ENCODE data around the gene KCTD21. TPM values are rescaled to one million over a fixed set of nuclear protein-coding genes. Genes with fewer than 3 reads are reported as not detected.

Gene KCTD21
- total RNA-seq, 1 experiment from 2014 or later, result 3.0 TPM

DNA sequence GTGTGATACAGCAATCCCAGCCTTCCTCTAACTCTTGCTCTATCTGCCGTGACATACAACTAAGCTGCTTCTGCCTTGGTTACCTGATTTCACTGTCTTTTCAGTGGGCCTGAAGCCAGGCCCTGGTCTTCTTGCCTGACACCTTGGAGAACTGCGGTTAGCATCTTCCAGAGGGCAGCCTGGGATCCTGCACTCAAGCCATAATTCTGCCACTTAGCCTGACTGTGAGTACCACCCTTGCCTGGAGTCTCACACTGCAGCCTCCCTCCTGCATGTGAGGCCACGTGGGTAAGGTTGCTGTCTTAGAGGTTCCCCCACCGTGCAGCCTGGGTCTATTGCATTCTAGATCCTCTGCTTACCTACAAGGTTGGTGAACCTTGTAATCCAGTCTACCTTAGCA, 36.1 kb upstream of the KCTD21 start:
- H3K4me2 ChIP-seq (ENCODE audit: low read length), result no peak overlapping the region
- no peak overlapping the region for H3K4me3 ChIP-seq (replicated peaks in 1 of 2; ENCODE audit: low read depth in 1 of 2, low read length in 2 of 2)
- H3K79me2 ChIP-seq (ENCODE audit: insufficient read depth, low read length), result no peaks in the 10 kb centered on the region
- H4K20me1 ChIP-seq (ENCODE audit: insufficient read depth), result no peaks in the 10 kb centered on the region
- no peak overlapping the region for H3K27ac ChIP-seq (ENCODE audit: low read depth, low read length)
- TF ChIP-seq EGR1 (IDR thresholded peaks at IDR 0.05; ENCODE audit: low read depth) (no peak), YY1 (IDR thresholded peaks at IDR 0.05; ENCODE audit: extremely low read depth, insufficient replicate concordance, low read depth, low read length) (no peak), SRF (IDR thresholded peaks at IDR 0.05; ENCODE audit: low read depth) (no peak), JUND (IDR thresholded peaks at IDR 0.05) (no peak), CBX3 (IDR thresholded peaks at IDR 0.05; ENCODE audit: low read depth) (no peak), POLR2AphosphoS5 (IDR thresholded peaks at IDR 0.05; ENCODE audit: low read depth, low read length) (no peak)
- TF ChIP-seq, protein P1, sequence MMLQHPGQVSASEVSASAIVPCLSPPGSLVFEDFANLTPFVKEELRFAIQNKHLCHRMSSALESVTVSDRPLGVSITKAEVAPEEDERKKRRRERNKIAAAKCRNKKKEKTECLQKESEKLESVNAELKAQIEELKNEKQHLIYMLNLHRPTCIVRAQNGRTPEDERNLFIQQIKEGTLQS (IDR thresholded peaks at IDR 0.05), result no peak
- H2AFZ ChIP-seq (ENCODE audit: low read depth, low read length, poor library complexity, severe bottlenecking), result no peak overlapping the region
- POLR2A ChIA-PET, result no interaction called here
- no peaks in the 10 kb centered on the region for H3K4me1 ChIP-seq (ENCODE audit: control insufficient read depth in 1 of 2, insufficient read depth in 2 of 2, low read length in 2 of 2)
- CTCF ChIA-PET, result no interaction called here
- ATAC-seq (no peak), DNase-seq (ENCODE audit: low read depth, low spot score) (no peak)
- RAD21 ChIA-PET (ENCODE audit: low non-redundant PET in 1 of 2, low total read pairs in 2 of 2, uncharacterized antibody in 2 of 2, unreplicated experiment in 2 of 2), result no interaction called here
- intact Hi-C loops (cut with micrococcal nuclease), result no loop called here
- no peaks in the 10 kb centered on the region for H3K27me3 ChIP-seq (ENCODE audit: insufficient read depth, low read length)
- H3K9me3 ChIP-seq (ENCODE audit: control insufficient read depth in 1 of 2, insufficient read depth in 1 of 2, low read depth in 1 of 2, low read length in 2 of 2), result no peaks in the 10 kb centered on the region
- no peak overlapping the region for H3K9ac ChIP-seq (ENCODE audit: low read length)
- BruUV-seq (replicated peaks), result no TSS peak
- H3K36me3 ChIP-seq (ENCODE audit: control insufficient read depth in 1 of 2, insufficient read depth in 2 of 2, low read length in 2 of 2), result no peaks in the 10 kb centered on the region
- H3K9me2 ChIP-seq (ENCODE audit: insufficient read depth), result no peaks in the 10 kb centered on the region

- TF ChIP-seq EGR1 (IDR thresholded peaks at IDR 0.05; ENCODE audit: low read depth), result no peak
- TF ChIP-seq, protein P1 (IDR thresholded peaks at IDR 0.05), result no peak
- TF ChIP-seq, protein P2, sequence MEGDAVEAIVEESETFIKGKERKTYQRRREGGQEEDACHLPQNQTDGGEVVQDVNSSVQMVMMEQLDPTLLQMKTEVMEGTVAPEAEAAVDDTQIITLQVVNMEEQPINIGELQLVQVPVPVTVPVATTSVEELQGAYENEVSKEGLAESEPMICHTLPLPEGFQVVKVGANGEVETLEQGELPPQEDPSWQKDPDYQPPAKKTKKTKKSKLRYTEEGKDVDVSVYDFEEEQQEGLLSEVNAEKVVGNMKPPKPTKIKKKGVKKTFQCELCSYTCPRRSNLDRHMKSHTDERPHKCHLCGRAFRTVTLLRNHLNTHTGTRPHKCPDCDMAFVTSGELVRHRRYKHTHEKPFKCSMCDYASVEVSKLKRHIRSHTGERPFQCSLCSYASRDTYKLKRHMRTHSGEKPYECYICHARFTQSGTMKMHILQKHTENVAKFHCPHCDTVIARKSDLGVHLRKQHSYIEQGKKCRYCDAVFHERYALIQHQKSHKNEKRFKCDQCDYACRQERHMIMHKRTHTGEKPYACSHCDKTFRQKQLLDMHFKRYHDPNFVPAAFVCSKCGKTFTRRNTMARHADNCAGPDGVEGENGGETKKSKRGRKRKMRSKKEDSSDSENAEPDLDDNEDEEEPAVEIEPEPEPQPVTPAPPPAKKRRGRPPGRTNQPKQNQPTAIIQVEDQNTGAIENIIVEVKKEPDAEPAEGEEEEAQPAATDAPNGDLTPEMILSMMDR (IDR thresholded peaks at IDR 0.05 in 2 of 3, conservative IDR thresholded peaks at IDR 0.05 in 1 of 3; ENCODE audit: borderline replicate concordance in 1 of 3, insufficient read depth in 1 of 3, low read depth in 2 of 3, low read length in 2 of 3), result no peak
- no peak for TF ChIP-seq RAD21 (IDR thresholded peaks at IDR 0.05; ENCODE audit: low read depth)
- no peak for TF ChIP-seq ZFX (IDR thresholded peaks at IDR 0.05)
- no peak for TF ChIP-seq REST (IDR thresholded peaks at IDR 0.05; ENCODE audit: low read depth)
- no peak for TF ChIP-seq FOSL1 (IDR thresholded peaks at IDR 0.05; ENCODE audit: low read depth)
- no peak for TF ChIP-seq TCF7L2 (IDR thresholded peaks at IDR 0.05; ENCODE audit: borderline replicate concordance, extremely low read depth, insufficient read depth, insufficient read length)
- no peak for TF ChIP-seq JUND (IDR thresholded peaks at IDR 0.05)
- no peak for TF ChIP-seq SIN3A (IDR thresholded peaks at IDR 0.05; ENCODE audit: low read depth)
- TF ChIP-seq ZNF274 (IDR thresholded peaks at IDR 0.05; ENCODE audit: low read depth, low read length), result no peak
- BruUV-seq (replicated peaks), result no TSS peak
- CTCF ChIA-PET, result no interaction called here
Observed at GRCh38 chr11:78223320-78223954, 35.0 kb upstream of the KCTD21 start.

More at GRCh38 chr11:78223320-78223954, 35.0 kb upstream of the KCTD21 start:
- Histone ChIP-seq H3K4me1 (ENCODE audit: control insufficient read depth in 1 of 2, insufficient read depth in 2 of 2, low read length in 2 of 2) (no peaks in the 10 kb centered on the region), H3K27me3 (ENCODE audit: insufficient read depth, low read length) (no peaks in the 10 kb centered on the region), H3K79me2 (ENCODE audit: insufficient read depth, low read length) (no peaks in the 10 kb centered on the region), H3K9me2 (ENCODE audit: insufficient read depth) (no peaks in the 10 kb centered on the region), H3K36me3 (ENCODE audit: control insufficient read depth in 1 of 2, insufficient read depth in 2 of 2, low read length in 2 of 2) (no peaks in the 10 kb centered on the region), H4K20me1 (ENCODE audit: insufficient read depth) (no peaks in the 10 kb centered on the region), H3K27ac (ENCODE audit: low read depth, low read length) (no peak overlapping the region), H3K4me2 (ENCODE audit: low read length) (no peak overlapping the region), H2AFZ (ENCODE audit: low read depth, low read length, poor library complexity, severe bottlenecking) (no peak overlapping the region), H3K4me3 (replicated peaks in 1 of 2; ENCODE audit: low read depth in 1 of 2, low read length in 2 of 2) (no peak overlapping the region), H3K9me3 (ENCODE audit: control insufficient read depth in 1 of 2, insufficient read depth in 1 of 2, low read depth in 1 of 2, low read length in 2 of 2) (no peaks in the 10 kb centered on the region), H3K9ac (ENCODE audit: low read length) (no peak overlapping the region)
- ATAC-seq, result no peak
- intact Hi-C loops (cut with micrococcal nuclease), result no loop called here
- ChIA-PET RAD21 (ENCODE audit: low non-redundant PET in 1 of 2, low total read pairs in 2 of 2, uncharacterized antibody in 2 of 2, unreplicated experiment in 2 of 2) (no interaction called here), POLR2A (no interaction called here)
- no peak for DNase-seq (ENCODE audit: low read depth, low spot score)

Data from HCT116 (cell line).